ENCODE results near the gene ADGRL4. TPM values are rescaled to one million over a fixed set of nuclear protein-coding genes. Genes with fewer than 3 reads are reported as not detected.

ADGRL4 gene
- polyA plus RNA-seq (2013, experiment 1 of 2): 2.2 TPM
- 5.2 TPM for polyA plus RNA-seq (2013, experiment 2 of 2)

DNA sequence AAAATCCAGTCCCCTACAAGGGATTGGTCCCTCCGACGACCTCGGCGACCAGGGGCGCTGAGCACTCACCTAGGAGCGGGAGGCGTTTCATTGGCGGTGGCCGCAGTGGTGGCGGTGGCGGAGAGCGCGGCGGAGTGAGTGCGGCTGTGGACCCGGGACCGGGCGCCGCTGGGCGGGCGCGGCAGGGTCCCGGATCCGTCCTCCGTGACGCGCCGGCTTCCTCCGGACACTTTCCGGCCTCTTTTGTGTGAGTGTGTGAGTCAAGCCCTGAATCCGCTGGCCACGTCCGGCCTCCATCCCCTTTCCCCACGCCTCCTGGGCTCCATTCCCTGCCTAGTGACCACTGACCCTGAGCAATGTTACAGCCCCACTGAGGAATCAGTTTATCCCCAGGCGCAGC lies at the start of gene ADGRL4:
Gene ADGRL4 (minus strand): TSS at position 167 of the 400 bp plus-strand sequence. CDS start 76 bp downstream, at position 91.
- H3K27me3 ChIP-seq (ENCODE audit: insufficient read depth, low read length): 0 out of 2 replicates have a peak, but pooled peaks cover 4% of the 10 kb centered on the region
- H3K9ac ChIP-seq (ENCODE audit: low read depth, low read length): peak within 1 kb of the TSS; percentile 75
- no peaks in the 10 kb centered on the region for H3K36me3 ChIP-seq (ENCODE audit: insufficient read depth, low read length)
- peak within 1 kb of the TSS; percentile 75 for H3K4me3 ChIP-seq (ENCODE audit: low read length)
- H3K4me1 ChIP-seq (ENCODE audit: insufficient read depth, low read length): peaks cover 4% of the 10 kb centered on the region; the same call in 1 of the 2 replicates
- WGBS: 1% methylated on average over 35 of the region's 35 CpGs
- H3K27ac ChIP-seq (ENCODE audit: low read depth, low read length): peak within 1 kb of the TSS; percentile 39; the same call in 1 of the 2 replicates
- H3K9me3 ChIP-seq (ENCODE audit: insufficient read depth, low read depth, low read length): no peaks in the 10 kb centered on the region

DNA sequence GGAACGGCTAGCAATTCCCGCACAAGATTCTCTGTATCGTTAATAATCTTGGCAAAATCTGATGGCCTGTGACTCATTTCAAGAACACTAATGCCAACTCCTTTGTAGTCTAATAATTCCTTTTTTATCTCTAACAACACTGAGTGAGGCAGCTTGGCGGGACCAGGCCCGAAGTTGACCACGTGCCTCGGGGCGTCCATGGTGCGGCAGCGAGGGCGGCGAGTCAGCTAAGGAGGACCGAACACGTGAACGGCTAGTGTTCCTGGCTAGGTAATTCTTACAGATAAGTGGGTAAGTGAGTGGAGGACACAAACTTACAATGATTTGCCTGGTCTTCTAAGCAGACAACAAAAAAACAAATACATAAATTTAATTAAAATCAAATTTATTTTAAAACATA lies 49.3 kb upstream of the ADGRL4 start:
- H3K4me1 ChIP-seq (ENCODE audit: insufficient read depth, low read length): peaks cover 3% of the 10 kb centered on the region; the same call in 1 of the 2 replicates
- no peak overlapping the region for H3K27ac ChIP-seq (ENCODE audit: low read depth, low read length)
- no peaks in the 10 kb centered on the region for H3K36me3 ChIP-seq (ENCODE audit: insufficient read depth, low read length)
- H3K9me3 ChIP-seq (ENCODE audit: insufficient read depth, low read depth, low read length): no peaks in the 10 kb centered on the region
- no peaks in the 10 kb centered on the region for H3K27me3 ChIP-seq (ENCODE audit: insufficient read depth, low read length)
- no peak overlapping the region for H3K4me3 ChIP-seq (ENCODE audit: low read length)
- whole genome bisulfite sequencing: 96% methylated on average over 15 of the region's 15 CpGs
- no peak overlapping the region for H3K9ac ChIP-seq (ENCODE audit: low read depth, low read length)

DNA sequence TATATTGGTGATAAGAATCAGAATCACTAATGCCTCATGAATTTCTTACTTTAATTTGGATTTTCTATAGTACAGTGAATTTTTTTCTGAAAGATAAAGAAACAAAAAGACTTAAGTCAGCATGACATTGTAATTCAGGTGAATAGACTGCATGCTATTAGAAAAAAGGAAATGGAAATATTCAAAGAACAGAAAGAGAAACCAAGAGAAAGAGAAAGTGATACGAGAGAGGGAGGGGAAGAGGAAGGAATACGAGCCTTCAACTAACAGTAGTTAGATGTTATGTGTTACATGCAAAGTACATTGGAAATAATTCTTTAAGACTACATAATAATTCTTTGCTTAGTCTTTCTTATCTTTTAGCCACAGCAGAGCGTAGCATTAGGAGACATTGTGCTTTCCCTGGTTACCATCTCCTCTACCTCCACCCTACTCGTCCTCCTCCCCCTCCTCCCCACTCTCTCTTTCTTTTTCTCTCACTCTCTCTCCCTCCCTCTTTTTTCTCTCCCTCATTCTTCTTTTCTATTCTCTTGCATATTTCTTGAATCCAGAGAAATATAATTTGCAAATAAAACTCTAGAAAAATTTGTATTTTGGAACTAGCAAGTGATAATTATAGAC lies 46.4 kb upstream of the ADGRL4 start:
- 94% methylated on average over 4 of the region's 4 CpGs for WGBS
- Histone ChIP-seq H3K9ac (ENCODE audit: low read depth, low read length) (no peak overlapping the region), H3K4me3 (ENCODE audit: low read length) (no peak overlapping the region), H3K27me3 (ENCODE audit: insufficient read depth, low read length) (no peaks in the 10 kb centered on the region), H3K36me3 (ENCODE audit: insufficient read depth, low read length) (no peaks in the 10 kb centered on the region), H3K4me1 (ENCODE audit: insufficient read depth, low read length) (peaks cover 3% of the 10 kb centered on the region; the same call in 1 of the 2 replicates), H3K9me3 (ENCODE audit: insufficient read depth, low read depth, low read length) (no peaks in the 10 kb centered on the region), H3K27ac (ENCODE audit: low read depth, low read length) (no peak overlapping the region)

DNA sequence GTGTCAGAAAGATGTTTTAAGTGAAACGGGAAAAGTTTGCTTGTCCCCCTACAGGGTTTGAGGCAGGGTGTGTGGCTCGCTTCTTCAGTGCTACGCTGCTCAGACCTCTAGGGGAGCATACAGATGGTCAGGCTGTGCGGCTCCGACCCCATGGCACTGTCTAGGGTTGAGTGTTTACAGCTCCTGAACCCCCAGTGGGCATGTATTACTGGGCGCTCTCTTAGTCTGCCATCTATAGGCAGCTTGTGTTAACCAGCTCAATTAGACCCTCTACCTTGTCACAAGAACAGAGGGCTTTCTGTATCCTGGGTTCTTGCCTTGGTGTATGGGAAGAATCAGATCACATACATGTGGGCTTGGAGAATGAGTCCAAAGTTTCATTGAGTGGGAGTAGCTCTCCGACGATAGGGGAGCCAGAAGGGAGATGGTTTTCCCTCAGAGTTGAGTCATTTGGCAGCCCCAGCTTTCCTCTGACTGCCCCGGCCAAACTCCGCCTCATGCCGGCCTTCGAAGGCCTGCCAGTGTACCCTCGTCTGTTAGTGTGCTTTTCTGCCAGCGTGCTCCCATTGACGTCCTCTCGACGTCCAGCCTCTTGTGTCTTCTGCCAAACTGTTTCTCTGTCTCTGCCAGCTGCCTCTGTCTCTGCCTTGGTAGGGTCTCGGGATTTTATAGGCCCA lies 38.6 kb upstream of the ADGRL4 start:
- Histone ChIP-seq H3K4me1 (ENCODE audit: insufficient read depth, low read length) (peaks cover 15% of the 10 kb centered on the region; the same call in 1 of the 2 replicates), H3K27ac (ENCODE audit: low read depth, low read length) (no peak overlapping the region), H3K36me3 (ENCODE audit: insufficient read depth, low read length) (no peaks in the 10 kb centered on the region), H3K9me3 (ENCODE audit: insufficient read depth, low read depth, low read length) (no peaks in the 10 kb centered on the region), H3K9ac (ENCODE audit: low read depth, low read length) (no peak overlapping the region), H3K4me3 (ENCODE audit: low read length) (no peak overlapping the region), H3K27me3 (ENCODE audit: insufficient read depth, low read length) (no peaks in the 10 kb centered on the region)
- WGBS: 91% methylated on average over 18 of the region's 18 CpGs

- WGBS: 91% methylated on average over 3 of the region's 4 CpGs
- Histone ChIP-seq H3K27me3 (ENCODE audit: insufficient read depth, low read length) (no peaks in the 10 kb centered on the region), H3K36me3 (ENCODE audit: insufficient read depth, low read length) (no peaks in the 10 kb centered on the region), H3K4me3 (ENCODE audit: low read length) (no peak overlapping the region), H3K4me1 (ENCODE audit: insufficient read depth, low read length) (peaks cover 15% of the 10 kb centered on the region; the same call in 1 of the 2 replicates), H3K27ac (ENCODE audit: low read depth, low read length) (no peak overlapping the region), H3K9ac (ENCODE audit: low read depth, low read length) (no peak overlapping the region), H3K9me3 (ENCODE audit: insufficient read depth, low read depth, low read length) (no peaks in the 10 kb centered on the region)
These were observed 37.0 kb upstream of the ADGRL4 start for GRCh38 chr1:79043506-79043905.

DNA sequence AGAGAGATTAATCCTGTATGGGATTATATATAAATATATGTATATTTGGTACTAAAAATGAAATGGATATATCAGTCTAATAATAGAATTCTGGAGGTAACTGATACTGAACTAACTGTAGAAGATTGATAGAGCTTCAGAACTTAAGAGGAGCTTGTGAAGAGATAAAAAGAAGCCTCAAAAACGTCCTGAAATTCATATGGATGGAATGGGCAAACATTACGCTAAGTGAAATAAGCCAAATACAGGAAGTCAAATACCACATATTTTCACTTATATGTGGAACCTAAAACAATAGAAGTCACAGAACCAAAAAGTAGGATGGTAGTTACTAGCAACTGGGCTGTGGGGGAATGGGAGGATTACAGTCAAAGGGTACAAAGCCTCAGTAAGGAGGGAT lies 36.0 kb upstream of the ADGRL4 start:
- Histone ChIP-seq H3K4me3 (ENCODE audit: low read length) (no peak overlapping the region), H3K27me3 (ENCODE audit: insufficient read depth, low read length) (no peaks in the 10 kb centered on the region), H3K9me3 (ENCODE audit: insufficient read depth, low read depth, low read length) (peaks cover 5% of the 10 kb centered on the region), H3K36me3 (ENCODE audit: insufficient read depth, low read length) (no peaks in the 10 kb centered on the region), H3K27ac (ENCODE audit: low read depth, low read length) (no peak overlapping the region), H3K4me1 (ENCODE audit: insufficient read depth, low read length) (peaks cover 15% of the 10 kb centered on the region; the same call in 1 of the 2 replicates), H3K9ac (ENCODE audit: low read depth, low read length) (no peak overlapping the region)
- WGBS: 78% methylated on average over 1 of the region's 2 CpGs

DNA sequence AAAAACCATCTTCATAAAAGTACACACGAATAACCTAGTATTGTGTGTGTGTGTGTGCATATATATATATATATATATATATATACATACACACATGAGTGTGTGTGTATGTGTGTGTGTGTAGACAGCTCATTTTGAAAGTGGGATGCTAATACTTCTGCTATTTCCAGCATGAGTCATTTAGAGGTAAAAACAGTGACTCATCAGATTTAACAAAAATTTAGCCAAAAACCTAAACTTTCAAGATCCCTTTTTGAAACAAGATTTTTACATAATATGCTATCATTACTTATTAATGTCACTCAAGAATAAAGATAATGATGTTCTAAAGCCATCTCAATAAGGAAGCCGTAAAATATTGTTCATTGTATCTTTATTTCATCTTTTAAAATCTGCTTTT lies 35.6 kb upstream of the ADGRL4 start:
- WGBS: no CpG with 5 or more reads among the region's 2 CpGs
- Histone ChIP-seq H3K9me3 (ENCODE audit: insufficient read depth, low read depth, low read length) (peaks cover 10% of the 10 kb centered on the region), H3K27ac (ENCODE audit: low read depth, low read length) (no peak overlapping the region), H3K4me3 (ENCODE audit: low read length) (no peak overlapping the region), H3K9ac (ENCODE audit: low read depth, low read length) (no peak overlapping the region), H3K4me1 (ENCODE audit: insufficient read depth, low read length) (peaks cover 15% of the 10 kb centered on the region; the same call in 1 of the 2 replicates), H3K36me3 (ENCODE audit: insufficient read depth, low read length) (no peaks in the 10 kb centered on the region), H3K27me3 (ENCODE audit: insufficient read depth, low read length) (no peaks in the 10 kb centered on the region)

GRCh38 chr1:79041666-79042065 lies 35.1 kb upstream of the ADGRL4 start:
- Histone ChIP-seq H3K9ac (ENCODE audit: low read depth, low read length) (no peak overlapping the region), H3K27me3 (ENCODE audit: insufficient read depth, low read length) (no peaks in the 10 kb centered on the region), H3K36me3 (ENCODE audit: insufficient read depth, low read length) (no peaks in the 10 kb centered on the region), H3K27ac (ENCODE audit: low read depth, low read length) (no peak overlapping the region), H3K9me3 (ENCODE audit: insufficient read depth, low read depth, low read length) (peaks cover 14% of the 10 kb centered on the region), H3K4me1 (ENCODE audit: insufficient read depth, low read length) (peaks cover 15% of the 10 kb centered on the region; the same call in 1 of the 2 replicates), H3K4me3 (ENCODE audit: low read length) (no peak overlapping the region)
- whole genome bisulfite sequencing: 99% methylated on average over 3 of the region's 3 CpGs

DNA sequence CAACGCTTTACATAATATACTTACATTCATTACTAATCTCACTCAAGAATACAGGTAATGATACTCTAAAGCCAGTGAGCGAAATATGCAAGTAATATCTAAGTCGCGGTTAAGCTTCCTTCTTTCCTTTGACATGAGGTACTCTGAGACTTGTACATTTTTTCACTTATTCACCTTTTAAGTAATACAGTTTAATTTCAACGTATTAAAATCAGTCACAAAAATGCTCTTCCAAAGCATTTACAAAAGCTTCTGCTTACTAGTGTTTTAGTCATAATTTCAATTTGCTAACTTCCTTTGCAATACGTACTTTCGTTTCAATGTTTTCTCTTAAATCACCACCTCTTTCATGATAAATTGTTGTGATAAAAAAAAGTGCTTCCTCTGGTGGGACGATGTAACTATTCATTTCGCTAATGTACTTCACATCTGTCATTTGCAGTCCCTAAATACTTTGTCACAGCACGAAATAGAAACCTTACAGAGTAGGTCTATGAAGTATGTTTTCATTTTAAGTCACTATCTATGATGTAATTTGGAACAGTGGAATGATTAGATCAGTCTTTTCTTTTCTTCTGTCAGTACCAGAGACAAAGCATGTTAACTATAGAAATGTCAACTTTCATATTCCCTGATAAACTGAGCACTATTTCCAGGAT lies 34.0 kb upstream of the ADGRL4 start:
- 91% methylated on average over 8 of the region's 10 CpGs for WGBS
- no peak overlapping the region for H3K4me3 ChIP-seq (ENCODE audit: low read length)
- H3K27me3 ChIP-seq (ENCODE audit: insufficient read depth, low read length): no peaks in the 10 kb centered on the region
- H3K36me3 ChIP-seq (ENCODE audit: insufficient read depth, low read length): no peaks in the 10 kb centered on the region
- no peak overlapping the region for H3K27ac ChIP-seq (ENCODE audit: low read depth, low read length)
- peaks cover 17% of the 10 kb centered on the region for H3K9me3 ChIP-seq (ENCODE audit: insufficient read depth, low read depth, low read length)
- H3K9ac ChIP-seq (ENCODE audit: low read depth, low read length): no peak overlapping the region
- peaks cover 15% of the 10 kb centered on the region; the same call in 1 of the 2 replicates for H3K4me1 ChIP-seq (ENCODE audit: insufficient read depth, low read length)

DNA sequence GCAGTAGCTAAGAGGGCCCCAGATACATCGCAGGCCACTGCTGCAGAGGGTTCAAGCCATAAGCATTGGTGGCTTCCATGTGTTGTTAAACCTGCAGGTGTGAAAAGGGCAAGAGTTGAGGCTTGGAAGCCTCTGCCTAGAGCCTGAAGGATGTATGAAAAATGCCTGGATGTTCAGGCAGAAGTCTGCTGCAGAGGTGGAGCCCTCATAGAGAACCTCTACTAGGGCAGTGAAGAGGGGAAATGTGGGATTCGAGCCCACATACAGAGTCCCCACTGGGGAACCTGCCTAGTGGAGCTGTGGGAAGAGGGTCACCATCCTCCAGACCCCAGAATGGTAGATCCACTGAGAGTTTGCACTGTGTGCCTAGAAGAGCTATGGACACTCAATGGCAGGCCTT lies 30.6 kb upstream of the ADGRL4 start:
- Histone ChIP-seq H3K27ac (ENCODE audit: low read depth, low read length) (no peak overlapping the region), H3K9ac (ENCODE audit: low read depth, low read length) (no peak overlapping the region), H3K4me3 (ENCODE audit: low read length) (no peak overlapping the region), H3K9me3 (ENCODE audit: insufficient read depth, low read depth, low read length) (peaks cover 17% of the 10 kb centered on the region), H3K27me3 (ENCODE audit: insufficient read depth, low read length) (no peaks in the 10 kb centered on the region), H3K4me1 (ENCODE audit: insufficient read depth, low read length) (no peaks in the 10 kb centered on the region), H3K36me3 (ENCODE audit: insufficient read depth, low read length) (no peaks in the 10 kb centered on the region)
- WGBS: 90% methylated on average over 2 of the region's 2 CpGs

DNA sequence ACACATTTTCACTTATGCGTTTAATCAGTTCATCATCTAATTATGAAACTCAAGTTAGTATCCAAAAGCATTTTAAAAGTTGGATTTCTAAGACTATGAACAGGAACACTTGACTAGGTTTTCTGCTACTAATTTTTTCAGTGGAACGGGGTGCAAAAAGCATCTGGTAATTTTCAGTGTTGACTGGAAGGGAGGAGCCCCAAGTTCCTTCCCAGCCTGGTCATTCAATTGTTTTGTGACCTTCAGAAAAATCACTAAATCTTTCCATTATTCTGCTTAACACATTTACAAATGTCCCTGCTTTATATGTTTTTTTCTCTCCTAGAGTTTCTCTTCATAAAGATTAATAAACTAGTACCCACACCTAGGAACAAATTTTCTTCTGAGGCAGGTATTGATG lies 6.0 kb upstream of the ADGRL4 start:
- Histone ChIP-seq H3K9ac (ENCODE audit: low read depth, low read length) (no peak overlapping the region), H3K4me1 (ENCODE audit: insufficient read depth, low read length) (no peaks in the 10 kb centered on the region), H3K9me3 (ENCODE audit: insufficient read depth, low read depth, low read length) (no peaks in the 10 kb centered on the region), H3K4me3 (ENCODE audit: low read length) (no peak overlapping the region), H3K27me3 (ENCODE audit: insufficient read depth, low read length) (no peaks in the 10 kb centered on the region), H3K36me3 (ENCODE audit: insufficient read depth, low read length) (no peaks in the 10 kb centered on the region), H3K27ac (ENCODE audit: low read depth, low read length) (no peak overlapping the region)
- 88% methylated on average over 1 of the region's 2 CpGs for WGBS

All from HUES64 (cell line).